SKM-1 (cell line): ENCODE results near the gene C19orf12.

Experiments used
- DNase-seq: peaks from one replicate; lab custom pipeline; 2025; ENCODE audit not compliant: unreplicated experiment; lab: John Stamatoyannopoulos, UW

Gene C19orf12

GRCh38 chr19:29714953-29715700 is at the start of gene C19orf12:
TSS of gene C19orf12 (minus strand) at chr19:29715261. CDS start at chr19:29708413, 6,848 bp downstream.
- no peak for DNase-seq

GRCh38 chr19:29764361-29764760 is 49.3 kb upstream of the C19orf12 start:
- no peak for DNase-seq

- no peak for DNase-seq
These were observed 48.1 kb upstream of the C19orf12 start for GRCh38 chr19:29763196-29763595.

- DNase-seq: no peak
These were observed 46.6 kb upstream of the C19orf12 start for GRCh38 chr19:29761575-29762232.

GRCh38 chr19:29760752-29761502 is 45.9 kb upstream of the C19orf12 start:
- DNase-seq: no peak

- DNase-seq: no peak
These were observed 44.3 kb upstream of the C19orf12 start for GRCh38 chr19:29759359-29759758.

GRCh38 chr19:29758863-29759262 is 43.8 kb upstream of the C19orf12 start:
- no peak for DNase-seq

- no peak for DNase-seq
These were observed 42.5 kb upstream of the C19orf12 start for GRCh38 chr19:29757551-29757950.

GRCh38 chr19:29753934-29754305 is 38.9 kb upstream of the C19orf12 start:
- no peak for DNase-seq

GRCh38 chr19:29753190-29753933 is 38.3 kb upstream of the C19orf12 start:
- no peak for DNase-seq

GRCh38 chr19:29752450-29753025 is 37.5 kb upstream of the C19orf12 start:
- no peak for DNase-seq

- DNase-seq: no peak
These were observed 36.9 kb upstream of the C19orf12 start for GRCh38 chr19:29751932-29752331.

- no peak for DNase-seq
These were observed 34.9 kb upstream of the C19orf12 start for GRCh38 chr19:29750001-29750400.

- DNase-seq: no peak
These were observed 34.2 kb upstream of the C19orf12 start for GRCh38 chr19:29748996-29749849.

- DNase-seq: no peak
These were observed 30.2 kb upstream of the C19orf12 start for GRCh38 chr19:29745253-29745652.

GRCh38 chr19:29743681-29744080 is 28.6 kb upstream of the C19orf12 start:
- DNase-seq: no peak

- DNase-seq: no peak
These were observed 26.7 kb upstream of the C19orf12 start for GRCh38 chr19:29741776-29742175.

- no peak for DNase-seq
These were observed 26.2 kb upstream of the C19orf12 start for GRCh38 chr19:29741226-29741625.

GRCh38 chr19:29737461-29738000 is 22.5 kb upstream of the C19orf12 start:
- DNase-seq: no peak

- DNase-seq: no peak
These were observed 20.8 kb upstream of the C19orf12 start for GRCh38 chr19:29735829-29736228.
